Measurements from ENCODE around the gene BBS2. TPM values are rescaled to one million over a fixed set of nuclear protein-coding genes. Genes with fewer than 3 reads are reported as not detected.
A peak's percentile ranks its signal among the peaks of the same experiment; 100 is the strongest.

Gene BBS2
- total RNA-seq, 1 experiment from 2014 or later = 22.8 TPM

GRCh38 chr16:56451753-56452689 is 67.8 kb downstream of the BBS2 start:
- in situ Hi-C loops (cut with HindIII; ENCODE audit: low pct_unique_long_range_greater_than_20kb, low sequenced_read_pairs) = no loop called here
- peak; percentile 6 for DNase-seq (ENCODE audit: low read depth, low spot score)

GRCh38 chr16:56450986-56451752 is 68.7 kb downstream of the BBS2 start, which contains the start of the genes NUDT21 and OGFOD1:
Gene NUDT21 (minus strand): TSS chr16:56451332. CDS start chr16:56451202, 130 bp downstream.
Gene OGFOD1 (plus strand): TSS chr16:56451554. CDS start chr16:56451613, 59 bp downstream.
- DNase-seq (ENCODE audit: low read depth, low spot score) = peak; percentile 97
- in situ Hi-C loops (cut with HindIII; ENCODE audit: low pct_unique_long_range_greater_than_20kb, low sequenced_read_pairs) = no loop called here

GRCh38 chr16:56450275-56450985 is 69.4 kb downstream of the BBS2 start:
- in situ Hi-C loops (cut with HindIII; ENCODE audit: low pct_unique_long_range_greater_than_20kb, low sequenced_read_pairs) = no loop called here
- DNase-seq (ENCODE audit: low read depth, low spot score) = no peak

GRCh38 chr16:56448005-56448404 is 71.8 kb downstream of the BBS2 start:
- DNase-seq (ENCODE audit: low read depth, low spot score) = no peak
- in situ Hi-C loops (cut with HindIII; ENCODE audit: low pct_unique_long_range_greater_than_20kb, low sequenced_read_pairs) = no loop called here

- DNase-seq (ENCODE audit: low read depth, low spot score) = no peak
- in situ Hi-C loops (cut with HindIII; ENCODE audit: low pct_unique_long_range_greater_than_20kb, low sequenced_read_pairs) = no loop called here
Measured at GRCh38 chr16:56447286-56447685, 72.5 kb downstream of the BBS2 start.

GRCh38 chr16:56438038-56438437 is 81.8 kb downstream of the BBS2 start:
- DNase-seq (ENCODE audit: low read depth, low spot score) = no peak
- in situ Hi-C loops (cut with HindIII; ENCODE audit: low pct_unique_long_range_greater_than_20kb, low sequenced_read_pairs) = no loop called here

GRCh38 chr16:56436258-56436657 is 83.6 kb downstream of the BBS2 start:
- DNase-seq (ENCODE audit: low read depth, low spot score) = no peak
- in situ Hi-C loops (cut with HindIII; ENCODE audit: low pct_unique_long_range_greater_than_20kb, low sequenced_read_pairs) = no loop called here

Other genes starting within 250 kb of the BBS2 start
- 122 and 126 TPM in 2 replicates for gene AMFR, start 94.5 kb downstream of the BBS2 start, total RNA-seq (2014; rRNA removed; shearing (Covaris generic))
- 72.7 and 83.5 TPM in 2 replicates for gene NUDT21, start 68.7 kb downstream of the BBS2 start, total RNA-seq (2014; rRNA removed; shearing (Covaris generic))
- gene OGFOD1, start 68.5 kb downstream of the BBS2 start, total RNA-seq (2014; rRNA removed; shearing (Covaris generic)) = 92.6 and 95.1 TPM in 2 replicates
- gene MT4, start 45.0 kb upstream of the BBS2 start, total RNA-seq (2014; rRNA removed; shearing (Covaris generic)) = not detected in 2 replicates
- not detected in 2 replicates for gene MT3, start 69.5 kb upstream of the BBS2 start, total RNA-seq (2014; rRNA removed; shearing (Covaris generic))
- 8.8 and 15.0 TPM in 2 replicates for gene MT2A, start 88.6 kb upstream of the BBS2 start, total RNA-seq (2014; rRNA removed; shearing (Covaris generic))
- gene MT1E, start 105.8 kb upstream of the BBS2 start, total RNA-seq (2014; rRNA removed; shearing (Covaris generic)) = not detected in 2 replicates
- not detected in 2 replicates for gene MT1M, start 112.6 kb upstream of the BBS2 start, total RNA-seq (2014; rRNA removed; shearing (Covaris generic))
- not detected in 2 replicates for gene MT1A, start 118.6 kb upstream of the BBS2 start, total RNA-seq (2014; rRNA removed; shearing (Covaris generic))
- gene MT1B, start 131.9 kb upstream of the BBS2 start, total RNA-seq (2014; rRNA removed; shearing (Covaris generic)) = not detected in 2 replicates
- gene MT1F, start 137.9 kb upstream of the BBS2 start, total RNA-seq (2014; rRNA removed; shearing (Covaris generic)) = 0.24 TPM in 1 of 2 replicates, not detected in the other
- gene MT1G, start 148.0 kb upstream of the BBS2 start, total RNA-seq (2014; rRNA removed; shearing (Covaris generic)) = not detected in 2 replicates
- gene MT1H, start 149.8 kb upstream of the BBS2 start, total RNA-seq (2014; rRNA removed; shearing (Covaris generic)) = not detected in 2 replicates
- gene MT1X, start 162.4 kb upstream of the BBS2 start, total RNA-seq (2014; rRNA removed; shearing (Covaris generic)) = 17.2 and 17.8 TPM in 2 replicates
- gene NUP93, start 210.1 kb upstream of the BBS2 start, total RNA-seq (2014; rRNA removed; shearing (Covaris generic)) = 132 and 134 TPM in 2 replicates